ENCODE data around the gene CDK4. TPM values are rescaled to one million over a fixed set of nuclear protein-coding genes. Genes with fewer than 3 reads are reported as not detected.

CDK4 gene
- total and polyA plus RNA-seq, 10 donors, result 34.3 to 77.8 (median 53.3) TPM

- peak; percentile 17 to 70 (median 39) for TF ChIP-seq POLR2AphosphoS5 (IDR thresholded peaks at IDR 0.05)
- no peak for TF ChIP-seq CTCF (IDR thresholded peaks at IDR 0.05 in 8 of 11, conservative IDR thresholded peaks at IDR 0.05 in 3 of 11)
- peaks cover 1 to 67% (median 62%) of the 10 kb centered on the region in 6 donors for H3K36me3 ChIP-seq
- WGBS, 5 donors, result 86 to 94% (median 90%) methylated on average over 9 to 11 of the region's 11 CpGs
Observed at GRCh38 chr12:57720606-57721595, 31.2 kb downstream of the CDK4 start.

DNA sequence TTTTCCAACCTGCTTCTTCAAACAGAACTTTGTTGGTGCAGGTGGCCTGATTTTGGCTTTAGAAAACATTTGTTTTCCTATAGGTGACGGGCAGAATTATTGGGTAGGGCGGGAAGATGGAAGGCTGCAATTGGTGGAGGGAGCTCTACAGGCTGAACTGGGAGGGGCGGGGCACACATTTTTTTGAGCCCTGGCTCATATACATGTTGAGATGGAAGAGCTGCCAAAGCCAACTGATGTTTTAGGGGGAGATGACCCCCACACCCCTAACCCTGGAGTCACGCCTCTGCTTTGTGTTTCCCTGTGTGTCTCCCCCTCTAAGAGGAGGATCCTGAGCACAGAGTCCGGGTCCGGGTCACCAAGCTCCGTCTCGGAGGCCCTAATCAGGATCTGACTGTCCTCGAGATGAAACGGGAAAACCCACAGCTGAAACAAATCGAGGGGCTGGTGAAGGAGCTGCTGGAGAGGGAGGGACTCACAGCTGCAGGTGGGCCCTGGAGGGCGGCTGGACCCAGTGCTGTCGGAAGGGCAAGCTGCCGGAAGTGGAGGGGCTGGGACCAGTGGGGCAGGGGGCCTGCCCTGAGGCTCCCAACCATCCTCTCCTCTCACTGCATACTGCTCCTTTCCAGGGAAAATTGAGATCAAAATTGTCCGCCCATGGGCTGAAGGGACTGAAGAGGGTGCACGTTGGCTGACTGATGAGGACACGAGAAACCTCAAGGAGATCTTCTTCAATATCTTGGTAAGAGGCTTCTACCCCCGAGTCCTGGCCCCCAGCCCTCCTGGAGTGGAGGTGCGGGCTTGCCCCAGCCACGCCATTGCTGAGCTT lies 32.1 kb downstream of the CDK4 start:
- Histone ChIP-seq H3K4me1 (peaks cover 0 to 18% (median 1%) of the 10 kb centered on the region in 6 donors), H3K36me3 (peaks cover 3 to 73% (median 70%) of the 10 kb centered on the region in 6 donors), H3K27ac (no peak overlapping the region), H3K9me3 (no peaks in the 10 kb centered on the region), H3K4me3 (no peak overlapping the region), H3K27me3 (replicated peaks in 1 of 7) (no peaks in the 10 kb centered on the region)
- TF ChIP-seq POLR2AphosphoS5 (IDR thresholded peaks at IDR 0.05), result peak in 1 of 3 donors; percentile 48
- no peak for TF ChIP-seq POLR2A (IDR thresholded peaks at IDR 0.05)
- intact Hi-C loops (cut with DNase I; ENCODE audit: low total_unique reads), result no loop called here
- no peak for DNase-seq
- WGBS, 5 donors, result 92 to 97% (median 93%) methylated on average over 20 of the region's 20 CpGs

More at GRCh38 chr12:57720606-57721595, 31.2 kb downstream of the CDK4 start:
- no peak overlapping the region for H3K27ac ChIP-seq
- no peaks in the 10 kb centered on the region for H3K27me3 ChIP-seq (replicated peaks in 1 of 7)
- no peak for DNase-seq
- H3K4me3 ChIP-seq, result no peak overlapping the region
- intact Hi-C loops (cut with DNase I; ENCODE audit: low total_unique reads), result no loop called here
- no peaks in the 10 kb centered on the region for H3K9me3 ChIP-seq
- H3K4me1 ChIP-seq, result peaks cover 0 to 18% (median 6%) of the 10 kb centered on the region in 6 donors

DNA sequence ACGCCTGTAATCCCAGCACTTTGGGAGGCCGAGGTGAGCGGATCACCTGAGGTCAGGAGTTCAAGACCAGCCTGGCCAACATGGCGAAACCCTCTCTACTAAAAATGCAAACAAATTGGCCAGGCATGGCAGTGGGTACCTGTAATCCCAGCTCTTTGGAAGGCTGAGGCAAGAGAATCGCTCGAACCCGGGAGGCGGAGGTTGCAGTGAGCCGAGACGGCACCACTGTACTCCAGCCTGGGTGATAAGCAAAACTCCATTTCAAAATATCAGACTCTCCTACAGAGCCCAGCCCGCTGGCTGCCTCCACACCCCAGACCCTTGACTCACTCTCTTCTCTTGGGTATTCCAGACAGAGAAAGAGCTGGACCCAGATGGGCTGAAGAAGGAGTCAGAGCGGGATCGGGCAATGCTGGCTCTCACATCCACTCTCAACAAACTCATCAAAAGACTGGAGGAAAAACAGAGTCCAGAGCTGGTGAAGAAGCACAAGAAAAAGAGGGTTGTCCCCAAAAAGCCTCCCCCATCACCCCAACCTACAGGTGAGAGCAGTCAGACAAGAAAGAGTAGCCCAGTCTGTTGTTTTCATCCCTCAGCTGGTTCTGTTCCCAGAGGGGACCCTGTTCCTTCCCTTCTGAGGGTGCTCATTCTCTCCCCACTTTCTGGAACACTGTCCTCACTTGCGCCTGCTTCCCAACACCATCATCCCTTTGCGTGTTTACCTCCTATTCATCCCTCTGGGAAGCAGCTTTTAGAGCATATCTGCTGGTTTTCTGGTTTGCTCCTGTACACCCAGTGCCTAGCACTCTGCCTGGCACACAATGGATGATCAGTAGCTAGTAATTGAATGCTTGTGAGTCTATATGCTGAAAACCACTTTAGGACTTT lies 33.2 kb downstream of the CDK4 start:
- H3K9me3 ChIP-seq, result no peaks in the 10 kb centered on the region
- H3K36me3 ChIP-seq, result peaks cover 3 to 84% (median 77%) of the 10 kb centered on the region in 6 donors
- DNase-seq, result no peak
- no peak overlapping the region for H3K27ac ChIP-seq
- H3K4me3 ChIP-seq, result no peak overlapping the region
- no peaks in the 10 kb centered on the region for H3K27me3 ChIP-seq (replicated peaks in 1 of 7)
- TF ChIP-seq POLR2AphosphoS5 (IDR thresholded peaks at IDR 0.05) (peak in 2 of 3 donors; percentile 4 to 13), POLR2A (IDR thresholded peaks at IDR 0.05) (no peak)
- 93 to 98% (median 96%) methylated on average over 15 of the region's 15 CpGs for WGBS, 5 donors
- peaks cover 0 to 13% (median 0%) of the 10 kb centered on the region in 6 donors for H3K4me1 ChIP-seq
- intact Hi-C loops (cut with DNase I; ENCODE audit: low total_unique reads), result no loop called here

GRCh38 chr12:57717846-57718640 lies 34.1 kb downstream of the CDK4 start:
- no peaks in the 10 kb centered on the region for H3K27me3 ChIP-seq (replicated peaks in 1 of 7)
- no peak overlapping the region for H3K27ac ChIP-seq
- peaks cover 0 to 13% (median 0%) of the 10 kb centered on the region in 6 donors for H3K4me1 ChIP-seq
- H3K36me3 ChIP-seq, result peaks cover 3 to 92% (median 80%) of the 10 kb centered on the region in 6 donors
- intact Hi-C loops (cut with DNase I; ENCODE audit: low total_unique reads), result no loop called here
- WGBS, 5 donors, result 94 to 98% (median 96%) methylated on average over 22 of the region's 22 CpGs
- H3K4me3 ChIP-seq, result no peak overlapping the region
- no peaks in the 10 kb centered on the region for H3K9me3 ChIP-seq
- no peak for TF ChIP-seq CTCF (IDR thresholded peaks at IDR 0.05 in 8 of 11, conservative IDR thresholded peaks at IDR 0.05 in 3 of 11)
- no peak for TF ChIP-seq POLR2A (IDR thresholded peaks at IDR 0.05)
- TF ChIP-seq POLR2AphosphoS5 (IDR thresholded peaks at IDR 0.05), result peak in 2 of 3 donors; percentile 6 to 13
- DNase-seq, result no peak

Measured in spleen (tissue), 11 donors.